H1 (cell line): Measurements from ENCODE around the gene CACNA2D3. TPM values are rescaled to one million over a fixed set of nuclear protein-coding genes. Genes with fewer than 3 reads are reported as not detected.

ENCODE experiments used
- CTCF ChIA-PET: fragments of 300-600 bp; sonication (Branson Sonifier 250); formaldehyde crosslinking; loops from one replicate; lab custom pipeline; 2021; ENCODE audit not compliant: partially characterized antibody; lab: Charles Lee
- POLR2A ChIA-PET: fragments of 300-600 bp; sonication (Branson Sonifier 250); formaldehyde crosslinking; loops from one replicate; lab custom pipeline; 2021; ENCODE audit warnings: inconsistent platforms; ENCODE audit not compliant: partially characterized antibody; lab: Charles Lee
- DNase-seq, 2 experiments: peaks; one replicate each; pipeline versions ENCODE4 v3.0.0 to v3.0.0-alpha.2; 2010 to 2022; ENCODE audit warnings: low spot score in 2 of 2, low read depth in 1 of 2, mixed read lengths in 1 of 2
- FAIRE-seq: peaks from 2 replicates; lab custom pipeline; 2011; peaks lifted over from hg19 to GRCh38; lab: Jason Lieb, UNC
- H2AFZ ChIP-seq: 2 replicates; pipeline ENCODE4 v1.8.1; 2012; ENCODE audit warnings: low read length, inconsistent platforms
- H2AK5ac ChIP-seq: 2 replicates; pipeline ENCODE4 v1.6.1; 2013; ENCODE audit warnings: low read depth, low read length
- H2BK120ac ChIP-seq: replicated peaks from 2 replicates; pipeline ENCODE3; 2013; ENCODE audit warnings: low read depth, low read length, inconsistent platforms
- H2BK12ac ChIP-seq: 2 replicates; pipeline ENCODE4 v1.6.1; 2013; ENCODE audit warnings: low read depth, low read length
- H2BK15ac ChIP-seq: 2 replicates; pipeline ENCODE4 v1.6.1; 2013; ENCODE audit warnings: low read length
- H2BK20ac ChIP-seq: 2 replicates; pipeline ENCODE4 v1.6.1; 2013; ENCODE audit warnings: low read length
- H2BK5ac ChIP-seq: 2 replicates; pipeline ENCODE4 v1.6.1; 2013; ENCODE audit warnings: low read depth, low read length
- H3K14ac ChIP-seq: 2 replicates; pipeline ENCODE4 v1.6.1; 2013; ENCODE audit warnings: inconsistent platforms; ENCODE audit not compliant: insufficient read length
- H3K18ac ChIP-seq: 2 replicates; pipeline ENCODE4 v1.6.1; 2013; ENCODE audit warnings: low read length; ENCODE audit errors: extremely low read depth
- H3K23ac ChIP-seq: 2 replicates; pipeline ENCODE4 v1.6.1; 2013; ENCODE audit warnings: inconsistent platforms; ENCODE audit not compliant: insufficient read length
- H3K23me2 ChIP-seq: 2 replicates; pipeline ENCODE4 v1.6.1; 2013; ENCODE audit warnings: low read depth, low read length
- H3K27ac ChIP-seq: 2 replicates; pipeline ENCODE4 v1.6.1; 2011; ENCODE audit warnings: low read depth, low read length, inconsistent platforms
- H3K27me3 ChIP-seq, 4 experiments: replicated peaks in 1 of 4; 1 replicate in 1 of 4; 2 replicates in 3 of 4; pipeline versions ENCODE4 v1.6.1 to v1.8.1; 2011 to 2013; ENCODE audit warnings: low read length in 3 of 4, mild to moderate bottlenecking in 3 of 4, inconsistent platforms in 2 of 4, mixed read lengths in 2 of 4, moderate library complexity in 1 of 4; ENCODE audit not compliant: control insufficient read depth in 3 of 4, insufficient read depth in 3 of 4; ENCODE audit errors: extremely low read depth in 1 of 4
- H3K36me3 ChIP-seq, 4 experiments: 2 replicates each; pipeline versions ENCODE4 v1.6.1 to v1.8.1; 2011 to 2013; ENCODE audit warnings: mild to moderate bottlenecking in 4 of 4, low read length in 3 of 4, moderate library complexity in 2 of 4, control low read depth in 1 of 4, inconsistent platforms in 1 of 4; ENCODE audit not compliant: insufficient read depth in 4 of 4, control insufficient read depth in 2 of 4
- H3K4ac ChIP-seq: replicated peaks from 2 replicates; pipeline ENCODE3; 2013; ENCODE audit warnings: low read length, low read depth, mixed read lengths, inconsistent platforms; ENCODE audit not compliant: insufficient read length
- H3K4me1 ChIP-seq, 4 experiments: replicated peaks in 1 of 4; 1 replicate in 1 of 4; 2 replicates in 3 of 4; pipeline versions ENCODE4 v1.6.1 to v1.8.1; 2011 to 2013; ENCODE audit warnings: low read length in 3 of 4, inconsistent platforms in 2 of 4, mixed read lengths in 1 of 4; ENCODE audit not compliant: insufficient read depth in 4 of 4, control insufficient read depth in 3 of 4
- H3K4me2 ChIP-seq, 2 experiments: 2 replicates each; pipeline versions ENCODE4 v1.6.1 to v1.8.1; 2011 to 2013; ENCODE audit warnings: low read depth in 2 of 2, low read length in 2 of 2, control low read depth in 1 of 2, inconsistent platforms in 1 of 2, mild to moderate bottlenecking in 1 of 2; ENCODE audit not compliant: insufficient read depth in 1 of 2
- H3K4me3 ChIP-seq, 4 experiments: fragments of 200-600, 300-600 bp in 1 of 4; sonication (generic), shearing (Covaris generic), sonication (Bioruptor Twin) in 1 of 4; 2 replicates each; pipeline versions ENCODE4 v1.5.1 to v1.8.1; 2011 to 2016; ENCODE audit warnings: low read length in 4 of 4, low read depth in 3 of 4, control low read depth in 2 of 4, inconsistent platforms in 2 of 4, mild to moderate bottlenecking in 2 of 4, mixed read lengths in 1 of 4, moderate library complexity in 1 of 4; ENCODE audit not compliant: insufficient read depth in 2 of 4; ENCODE audit errors: extremely low read depth in 1 of 4
- H3K56ac ChIP-seq: replicated peaks from 2 replicates; pipeline ENCODE3; 2013; ENCODE audit warnings: low read depth, mild to moderate bottlenecking, mixed read lengths, low read length, inconsistent platforms; ENCODE audit not compliant: insufficient read length
- H3K79me1 ChIP-seq: 2 replicates; pipeline ENCODE4 v1.6.1; 2013; ENCODE audit warnings: low read depth, low read length, control low read depth
- H3K79me2 ChIP-seq, 2 experiments: 2 replicates each; pipeline versions ENCODE4 v1.6.1 to v1.8.1; 2012 to 2013; ENCODE audit warnings: low read length in 2 of 2, mild to moderate bottlenecking in 2 of 2, inconsistent platforms in 1 of 2; ENCODE audit not compliant: insufficient read depth in 2 of 2, control insufficient read depth in 1 of 2
- H3K9ac ChIP-seq, 4 experiments: replicated peaks in 1 of 4; 1 replicate in 1 of 4; 2 replicates in 3 of 4; pipeline versions ENCODE4 v1.6.1 to v1.8.1; 2011 to 2013; ENCODE audit warnings: low read depth in 3 of 4, low read length in 3 of 4, control low read depth in 2 of 4, mild to moderate bottlenecking in 2 of 4, moderate library complexity in 2 of 4, inconsistent platforms in 1 of 4; ENCODE audit errors: extremely low read depth in 1 of 4
- H3K9me3 ChIP-seq, 2 experiments: 2 replicates each; pipeline versions ENCODE4 v1.6.1 to v1.8.1; 2012 to 2013; ENCODE audit warnings: mild to moderate bottlenecking in 2 of 2, moderate library complexity in 2 of 2, control low read depth in 1 of 2, inconsistent platforms in 1 of 2, low read depth in 1 of 2, low read length in 1 of 2, mixed read lengths in 1 of 2; ENCODE audit not compliant: insufficient read depth in 2 of 2
- H4K20me1 ChIP-seq, 2 experiments: replicated peaks in 1 of 2; 2 replicates each; pipeline versions ENCODE3 to v1.8.1; 2011 to 2013; ENCODE audit warnings: inconsistent platforms in 2 of 2, low read length in 2 of 2, mild to moderate bottlenecking in 1 of 2; ENCODE audit not compliant: insufficient read depth in 2 of 2, control insufficient read depth in 1 of 2
- H4K5ac ChIP-seq: 2 replicates; pipeline ENCODE4 v1.6.1; 2013; ENCODE audit warnings: low read length, low read depth, mixed read lengths, inconsistent platforms; ENCODE audit not compliant: insufficient read length
- H4K8ac ChIP-seq: 2 replicates; pipeline ENCODE4 v1.8.0; 2013; ENCODE audit warnings: mild to moderate bottlenecking, moderate library complexity, low read length, inconsistent platforms; ENCODE audit not compliant: insufficient read depth; ENCODE audit errors: extremely low read depth
- H4K91ac ChIP-seq: replicated peaks from 2 replicates; pipeline ENCODE3; 2013; ENCODE audit warnings: low read length, mixed read lengths, inconsistent platforms; ENCODE audit not compliant: insufficient read length
- SIRT6 ChIP-seq: IDR thresholded peaks from one replicate; pipeline ENCODE4 v1.7.1; 2012; ENCODE audit warnings: low read length, inconsistent platforms
- TAF1 ChIP-seq: IDR thresholded peaks from 2 replicates; pipeline ENCODE4 v1.6.1; 2011; ENCODE audit warnings: mild to moderate bottlenecking, low read depth, low read length
- polyA plus RNA-seq, 7 experiments: library from polyadenylated mRNA; depleted of rRNA in 3 of 7; stranded (reverse) in 5 of 7; unstranded in 2 of 7; fragments of >200 nt in 5 of 7; fragments of 200-250 nt in 2 of 7; gene quantifications; 1 replicate in 5 of 7; 2 replicates in 1 of 7; 4 replicates in 1 of 7; pipeline versions ENCODE4 v1.2.1 to v1.2.3, GENCODE V29; 2011 to 2013; ENCODE audit warnings: missing spikeins in 2 of 7, mixed read lengths in 2 of 7
- total RNA-seq: library from RNA; stranded (reverse); fragmentation: NEBNext Ultra II Directional; extraction: Animal tissue kit (Norgen Biotek cat#: 25700); gene quantifications from 2 replicates; pipeline ENCODE4 v1.2.1, GENCODE V29; 2021

CACNA2D3 gene
- total and polyA plus RNA-seq, 2 of the 8 experiments (the other 6 are each of a cell fraction or from before 2014, with no cell fraction given), result 1.5 to 1.8 TPM

DNA sequence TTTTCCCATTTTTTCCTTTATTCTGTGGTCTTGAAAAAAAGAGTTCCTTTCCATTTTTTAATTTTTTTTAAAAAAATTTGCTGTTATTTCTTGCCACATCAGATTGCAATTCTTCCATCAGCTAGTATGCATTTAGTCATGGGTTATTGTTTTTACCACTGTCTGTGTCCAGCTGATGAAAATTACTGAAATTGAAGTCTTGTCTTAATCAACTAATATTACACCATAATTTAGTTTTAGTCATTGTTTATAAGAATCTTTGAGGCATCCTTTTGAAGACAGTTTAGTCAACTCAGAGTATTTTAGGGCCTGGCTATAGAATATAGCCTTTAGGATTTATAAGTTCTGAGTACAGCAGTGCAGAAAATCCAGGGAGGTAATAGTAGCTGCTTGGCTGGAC, 633.4 kb downstream of the CACNA2D3 start:
- Histone ChIP-seq H3K4me3 (no peak overlapping the region), H2BK120ac (no peak overlapping the region), H3K4me2 (no peak overlapping the region), H3K4ac (no peak overlapping the region), H3K23me2 (no peaks in the 10 kb centered on the region), H3K79me2 (no peaks in the 10 kb centered on the region), H2AFZ (no peak overlapping the region), H3K14ac (no peak overlapping the region), H3K9ac (no peak overlapping the region), H3K27ac (no peak overlapping the region), H4K20me1 (no peaks in the 10 kb centered on the region), H2AK5ac (no peak overlapping the region), H2BK12ac (no peak overlapping the region), H4K8ac (no peak overlapping the region), H3K27me3 (no peaks in the 10 kb centered on the region), H3K79me1 (no peaks in the 10 kb centered on the region; the same call in 1 of the 2 replicates), H3K56ac (no peak overlapping the region), H4K91ac (no peak overlapping the region), H2BK15ac (no peak overlapping the region), H2BK20ac (no peak overlapping the region), H3K36me3 (no peaks in the 10 kb centered on the region), H3K9me3 (no peaks in the 10 kb centered on the region), H3K18ac (no peak overlapping the region), H4K5ac (no peak overlapping the region), H3K23ac (no peak overlapping the region), H3K4me1 (no peaks in the 10 kb centered on the region; a peak in 1 of 7 replicates), H2BK5ac (no peak overlapping the region)
- FAIRE-seq (no peak), DNase-seq (no peak)
- POLR2A ChIA-PET, result no interaction called here
- CTCF ChIA-PET, result interaction anchor here (0.9 kb wide), 1 partner anchor 52 kb away, joined by 4 read pairs; no protein-coding TSS in a partner anchor
- TF ChIP-seq SIRT6 (no peak), TAF1 (no peak)
